A549 (cell line): ENCODE data around the gene SLC49A3. TPM values are rescaled to one million over a fixed set of nuclear protein-coding genes. Genes with fewer than 3 reads are reported as not detected.
A peak's percentile ranks its signal among the peaks of the same experiment; 100 is the strongest.

ENCODE experiments used
- ATAC-seq, 2 experiments: fragments of 200-7000 bp in 1 of 2; fragments of >200 bp in 1 of 2; cut with Nextera tagmentation in 1 of 2; cut with Tn5 transposase in 1 of 2; 3 replicates each; pipeline versions ENCODE4 v1.8.0 to v1.9.1; 2018 to 2020; ENCODE audit warnings: mild to moderate bottlenecking in 1 of 2, moderate library complexity in 1 of 2
- CTCF ChIA-PET: fragments of 300-600 bp; sonication (Branson Sonifier 250); formaldehyde crosslinking; extraction: SDS; loops from one replicate; lab custom pipeline; 2021; ENCODE audit warnings: antibody characterized with exemption, inconsistent platforms; lab: Yijun Ruan, JAX
- POLR2A ChIA-PET: fragments of 350-600 bp; formaldehyde crosslinking; extraction: SDS; loops from one replicate; lab custom pipeline; 2021; ENCODE audit warnings: antibody characterized with exemption, inconsistent platforms; lab: Yijun Ruan, JAX
- DNase-seq, 2 experiments: peaks; one replicate each; pipeline versions ENCODE4 v3.0.0 to v3.0.0-alpha.2; 2011 to 2016; ENCODE audit warnings: low read depth in 1 of 2, low spot score in 1 of 2
- FAIRE-seq: peaks from 2 replicates; lab custom pipeline; 2011; peaks lifted over from hg19 to GRCh38; lab: Jason Lieb, UNC
- H3K27ac ChIP-seq, 2 experiments: fragments of >200 bp; sonication (Bioruptor Twin); formaldehyde crosslinking; 3 replicates each; pipeline ENCODE4 v1.5.1; 2016 to 2017
- H3K4me1 ChIP-seq: fragments of >200 bp; sonication (Bioruptor Twin); formaldehyde crosslinking; 3 replicates; pipeline ENCODE4 v1.6.1; 2016
- H3K4me2 ChIP-seq: fragments of >200 bp; sonication (Bioruptor Twin); formaldehyde crosslinking; 3 replicates; pipeline ENCODE4 v1.6.1; 2016
- H3K4me3 ChIP-seq: fragments of >200 bp; sonication (Bioruptor Twin); formaldehyde crosslinking; 3 replicates; pipeline ENCODE4 v1.5.1; 2016
- H3K9me3 ChIP-seq: fragments of >200 bp; sonication (Bioruptor Twin); formaldehyde crosslinking; 3 replicates; pipeline ENCODE4 v1.6.1; 2016
- CBX2 ChIP-seq: fragments of 200-600 bp; sonication (generic); IDR thresholded peaks from 2 replicates; pipeline ENCODE4 v1.6.1; 2016; ENCODE audit warnings: low read depth, mild to moderate bottlenecking, borderline replicate concordance
- CBX8 ChIP-seq: fragments of 200-600 bp; sonication (generic); IDR thresholded peaks from 2 replicates; pipeline ENCODE4 v1.6.1; 2016
- CHD4 ChIP-seq: fragments of 200-600 bp; sonication (generic); IDR thresholded peaks from 2 replicates; pipeline ENCODE4 v1.6.1; 2016; ENCODE audit warnings: antibody characterized with exemption, mild to moderate bottlenecking, borderline replicate concordance
- EHF ChIP-seq: fragments of 250-450 bp; sonication (Bioruptor Pico); IDR thresholded peaks from 2 replicates; pipeline ENCODE4 v1.5.0; 2020; ENCODE audit warnings: mild to moderate bottlenecking
- EHMT2 ChIP-seq: fragments of 200-600 bp; sonication (generic); IDR thresholded peaks from 2 replicates; pipeline ENCODE4 v1.6.1; 2016; ENCODE audit warnings: antibody characterized with exemption, low read depth, mild to moderate bottlenecking, moderate library complexity
- ESRRA ChIP-seq: fragments of 150-350 bp; IDR thresholded peaks from 2 replicates; pipeline ENCODE4 v1.6.1; 2014; ENCODE audit warnings: mild to moderate bottlenecking, low read length, borderline replicate concordance
- FOXS1 ChIP-seq: fragments of 250-450 bp; sonication (Bioruptor Pico); IDR thresholded peaks from 2 replicates; pipeline ENCODE4 v1.5.0; 2020; ENCODE audit warnings: mild to moderate bottlenecking, moderate library complexity
- GATA3 ChIP-seq: IDR thresholded peaks from 2 replicates; pipeline ENCODE4 v1.6.1; 2012; ENCODE audit warnings: borderline replicate concordance
- HDAC2 ChIP-seq: fragments of 200-600 bp; sonication (generic); IDR thresholded peaks from 2 replicates; pipeline ENCODE4 v1.6.1; 2016
- HOXB13 ChIP-seq: fragments of 250-450 bp; sonication (Bioruptor Pico); IDR thresholded peaks from 2 replicates; pipeline ENCODE4 v1.5.0; 2020; ENCODE audit warnings: low read depth, mild to moderate bottlenecking, moderate library complexity
- KDM5A ChIP-seq: fragments of 200-600 bp; sonication (generic); IDR thresholded peaks from 2 replicates; pipeline ENCODE4 v1.6.1; 2016; ENCODE audit warnings: antibody characterized with exemption, mild to moderate bottlenecking
- MAZ ChIP-seq: fragments of 150-350 bp; IDR thresholded peaks from 2 replicates; pipeline ENCODE4 v1.6.1; 2014; ENCODE audit warnings: antibody characterized with exemption, low read depth, low read length, borderline replicate concordance
- PBX3 ChIP-seq: IDR thresholded peaks from 2 replicates; pipeline ENCODE4 v1.6.1; 2012
- PHF8 ChIP-seq: fragments of 200-600 bp; sonication (generic); IDR thresholded peaks from 2 replicates; pipeline ENCODE4 v1.6.1; 2016; ENCODE audit warnings: low read depth, mild to moderate bottlenecking, antibody characterized with exemption, moderate library complexity, borderline replicate concordance
- POLR2AphosphoS2 ChIP-seq: conservative IDR thresholded peaks from 2 replicates; pipeline ENCODE4 v1.6.1; 2012; ENCODE audit warnings: low read length, improper control_type of control experiment, inconsistent platforms
- RFX5 ChIP-seq: fragments of 450-650 bp; IDR thresholded peaks from 2 replicates; pipeline ENCODE4 v1.7.1; 2014; ENCODE audit warnings: antibody characterized with exemption, mild to moderate bottlenecking, moderate library complexity
- SREBF2 ChIP-seq: fragments of 450-650 bp; IDR thresholded peaks from 2 replicates; pipeline ENCODE4 v1.6.1; 2014; ENCODE audit warnings: mild to moderate bottlenecking, moderate library complexity
- TFCP2L1 ChIP-seq: fragments of 250-450 bp; sonication (Bioruptor Pico); IDR thresholded peaks from 2 replicates; pipeline ENCODE4 v1.5.0; 2021; ENCODE audit warnings: mild to moderate bottlenecking
- USF2 ChIP-seq: fragments of 450-650 bp; IDR thresholded peaks from 2 replicates; pipeline ENCODE4 v1.6.1; 2014; ENCODE audit warnings: antibody characterized with exemption
- ZFP36 ChIP-seq: fragments of 450-650 bp; IDR thresholded peaks from 2 replicates; pipeline ENCODE4 v1.6.1; 2014; ENCODE audit warnings: borderline replicate concordance; ENCODE audit not compliant: partially characterized antibody
- ZNF302 ChIP-seq: fragments of 250-450 bp; sonication (Bioruptor Pico); IDR thresholded peaks from 2 replicates; pipeline ENCODE4 v1.9.0; 2021; ENCODE audit warnings: inconsistent platforms, mild to moderate bottlenecking, moderate library complexity
- WGBS: methylation state at CpG from one replicate; pipeline ENCODE4 v1.1.6; 2017; ENCODE audit errors: missing lambda C conversion rate; 5-methylcytosine and 5-hydroxymethylcytosine counted together
- polyA plus RNA-seq, 4 experiments: library from polyadenylated mRNA; depleted of rRNA in 3 of 4; stranded (reverse); fragments of >200 nt; fragmentation: RNase III in 1 of 4; extraction: RNeasy Plus Mini Kit Qiagen cat#74134 plus additional on column Dnase treatment in 1 of 4; gene quantifications; 2 replicates in 3 of 4; 3 replicates in 1 of 4; pipeline ENCODE4 v1.2.3, GENCODE V29; 2011 to 2017
- TF ChIP-seq, protein P1 (sequence below): fragments of 250-450 bp; sonication (Bioruptor Pico); IDR thresholded peaks from 2 replicates; pipeline ENCODE4 v1.5.0; 2020; ENCODE audit warnings: low read depth, mild to moderate bottlenecking, moderate library complexity
- TF ChIP-seq, protein P2 (sequence below): fragments of 150-350 bp; IDR thresholded peaks from 2 replicates; pipeline ENCODE4 v1.6.1; 2014; ENCODE audit warnings: low read depth, mild to moderate bottlenecking, low read length
- TF ChIP-seq, protein P3 (sequence below): IDR thresholded peaks from 2 replicates; pipeline ENCODE4 v1.6.1; 2012; ENCODE audit warnings: low read depth, borderline replicate concordance

The SLC49A3 gene
- polyA plus RNA-seq, 2 of the 4 experiments (the other 2 are of a cell fraction): 0.05 to 0.12 TPM

DNA sequence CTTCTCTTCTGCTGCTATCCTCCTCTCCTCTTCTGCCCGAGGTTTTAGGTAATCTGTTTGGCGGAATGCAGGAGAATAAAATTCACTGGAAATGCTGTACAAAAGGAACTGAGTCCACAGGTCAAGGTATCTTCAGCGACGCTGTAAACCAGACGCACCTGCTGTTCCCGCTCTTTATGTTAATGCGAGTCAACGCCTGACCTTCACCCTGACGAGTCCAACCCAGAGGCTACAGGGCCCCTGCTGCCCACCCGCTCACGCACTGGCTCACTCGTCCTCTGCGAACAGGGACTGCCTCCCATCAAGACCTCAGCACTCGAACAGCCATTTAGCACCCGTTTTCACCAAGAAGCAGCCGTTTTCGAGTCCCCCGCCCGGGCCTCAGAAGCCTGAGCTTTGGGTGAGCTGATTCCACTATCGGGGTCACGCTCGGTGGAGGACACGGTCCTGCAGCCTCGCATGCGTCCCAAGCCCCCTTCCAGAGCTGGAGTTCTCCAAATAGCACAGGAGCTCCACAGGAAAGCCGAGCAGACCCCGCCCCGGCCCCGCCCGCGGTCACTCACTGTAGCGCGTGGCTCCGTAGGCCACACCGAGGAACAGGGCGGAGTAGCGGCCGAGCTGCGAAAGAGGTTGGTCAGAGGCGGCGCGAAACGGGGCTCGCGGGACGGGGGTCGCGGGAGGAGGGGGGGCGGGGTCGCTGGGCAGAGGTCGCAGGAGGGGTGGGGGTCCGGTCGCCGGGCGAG lies 15.4 kb downstream of the SLC49A3 start:
- peak overlapping the region; percentile 96 for H3K4me3 ChIP-seq
- ATAC-seq: peak in 1 of 2 experiments; percentile 7; a peak in 1 of 6 replicates
- 22% methylated on average over 25 of the region's 55 CpGs for WGBS
- peaks cover 10% of the 10 kb centered on the region; the same call in 2 of the 3 replicates for H3K4me1 ChIP-seq
- no peak for DNase-seq
- H3K4me2 ChIP-seq: peak overlapping the region; percentile 93
- POLR2A ChIA-PET: interaction anchor here (0.9 to 1.5 kb wide), 4 partner anchors 14 to 200 kb away, joined by 3 to 10 read pairs (median 5); no protein-coding TSS in a partner anchor
- no peak for TF ChIP-seq FOXS1 (CRISPR knock-in tag)
- TF ChIP-seq, protein P1, sequence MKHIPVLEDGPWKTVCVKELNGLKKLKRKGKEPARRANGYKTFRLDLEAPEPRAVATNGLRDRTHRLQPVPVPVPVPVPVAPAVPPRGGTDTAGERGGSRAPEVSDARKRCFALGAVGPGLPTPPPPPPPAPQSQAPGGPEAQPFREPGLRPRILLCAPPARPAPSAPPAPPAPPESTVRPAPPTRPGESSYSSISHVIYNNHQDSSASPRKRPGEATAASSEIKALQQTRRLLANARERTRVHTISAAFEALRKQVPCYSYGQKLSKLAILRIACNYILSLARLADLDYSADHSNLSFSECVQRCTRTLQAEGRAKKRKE (CRISPR knock-in tag): no peak
- 0 out of 2 replicates have a peak, but pooled peaks have one; percentile 18 for TF ChIP-seq PHF8
- no peak for TF ChIP-seq USF2
- TF ChIP-seq, protein P2, sequence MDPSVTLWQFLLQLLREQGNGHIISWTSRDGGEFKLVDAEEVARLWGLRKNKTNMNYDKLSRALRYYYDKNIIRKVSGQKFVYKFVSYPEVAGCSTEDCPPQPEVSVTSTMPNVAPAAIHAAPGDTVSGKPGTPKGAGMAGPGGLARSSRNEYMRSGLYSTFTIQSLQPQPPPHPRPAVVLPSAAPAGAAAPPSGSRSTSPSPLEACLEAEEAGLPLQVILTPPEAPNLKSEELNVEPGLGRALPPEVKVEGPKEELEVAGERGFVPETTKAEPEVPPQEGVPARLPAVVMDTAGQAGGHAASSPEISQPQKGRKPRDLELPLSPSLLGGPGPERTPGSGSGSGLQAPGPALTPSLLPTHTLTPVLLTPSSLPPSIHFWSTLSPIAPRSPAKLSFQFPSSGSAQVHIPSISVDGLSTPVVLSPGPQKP: no peak
- no peak for TF ChIP-seq ZNF302 (CRISPR knock-in tag)
- no peak for TF ChIP-seq HOXB13 (CRISPR knock-in tag)
- TF ChIP-seq TFCP2L1 (CRISPR knock-in tag): no peak
- no peak for TF ChIP-seq MAZ
- TF ChIP-seq, protein P3, sequence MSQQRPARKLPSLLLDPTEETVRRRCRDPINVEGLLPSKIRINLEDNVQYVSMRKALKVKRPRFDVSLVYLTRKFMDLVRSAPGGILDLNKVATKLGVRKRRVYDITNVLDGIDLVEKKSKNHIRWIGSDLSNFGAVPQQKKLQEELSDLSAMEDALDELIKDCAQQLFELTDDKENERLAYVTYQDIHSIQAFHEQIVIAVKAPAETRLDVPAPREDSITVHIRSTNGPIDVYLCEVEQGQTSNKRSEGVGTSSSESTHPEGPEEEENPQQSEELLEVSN: peak; percentile 50; the same call in 1 of the 2 replicates
- no peak for TF ChIP-seq ESRRA
- TF ChIP-seq KDM5A: peak; percentile 41; the same call in 1 of the 2 replicates
- TF ChIP-seq GATA3: no peak
- TF ChIP-seq PBX3: no peak
- TF ChIP-seq EHF (CRISPR knock-in tag): no peak
- TF ChIP-seq RFX5: no peak
- no peak for TF ChIP-seq SREBF2
- TF ChIP-seq CBX8: no peak
- no peak for TF ChIP-seq HDAC2
- no peak for TF ChIP-seq CBX2
- no peak for TF ChIP-seq ZFP36
- TF ChIP-seq POLR2AphosphoS2: no peak
- TF ChIP-seq EHMT2: no peak
- TF ChIP-seq CHD4: no peak
- H3K9me3 ChIP-seq: no peaks in the 10 kb centered on the region
- CTCF ChIA-PET: interaction anchor here (0.6 to 1.5 kb wide), 3 partner anchors 10 to 45 kb away, joined by 3 to 6 read pairs (median 4); no protein-coding TSS in a partner anchor
- FAIRE-seq: no peak
- peak overlapping the region; percentile 83 to 99 for H3K27ac ChIP-seq
